GM12878 (cell line): ENCODE data around the gene SMARCD3. TPM values are rescaled to one million over a fixed set of nuclear protein-coding genes. Genes with fewer than 3 reads are reported as not detected.

ENCODE experiments used
- ATAC-seq: fragments of 200-7000 bp; cut with Tn5 transposase; 3 replicates; pipeline ENCODE4 v1.9.1; 2020; ENCODE audit warnings: mild to moderate bottlenecking, moderate library complexity
- BruUV-seq: library from RNA; stranded (reverse); fragments of 400-500 nt; replicated peaks from 2 replicates; lab custom pipeline; 2021; lab: Mats Ljungman, UMichigan
- CTCF ChIA-PET: fragments of 300-600 bp; sonication (Branson Sonifier 250); formaldehyde crosslinking; extraction: SDS; loops from one replicate; lab custom pipeline; 2021; ENCODE audit warnings: inconsistent platforms; lab: Yijun Ruan, JAX
- POLR2A ChIA-PET: fragments of 350-600 bp; formaldehyde crosslinking; extraction: SDS; loops from one replicate; lab custom pipeline; 2021; ENCODE audit warnings: inconsistent platforms; lab: Charles Lee
- RAD21 ChIA-PET: fragments of 300-600 bp; sonication (Branson Sonifier 250); formaldehyde crosslinking; loops from one replicate; lab custom pipeline; 2023; ENCODE audit warnings: antibody characterized with exemption; ENCODE audit not compliant: unreplicated experiment; lab: Charles Lee
- SMC1A ChIA-PET: fragments of 300-600 bp; sonication (Branson Sonifier 250); formaldehyde crosslinking; loops from one replicate; lab custom pipeline; 2023; ENCODE audit not compliant: unreplicated experiment, uncharacterized antibody; lab: Charles Lee
- DNase-seq: peaks from one replicate; pipeline ENCODE4 v3.0.0-alpha.2; 2011; ENCODE audit warnings: low read depth, low spot score
- FAIRE-seq: peaks from 3 replicates; lab custom pipeline; 2011; peaks lifted over from hg19 to GRCh38; lab: Jason Lieb, UNC
- H2AFZ ChIP-seq: 2 replicates; pipeline ENCODE4 v1.6.0; 2011; ENCODE audit warnings: low read depth, low read length, control low read depth; ENCODE audit not compliant: control insufficient read depth
- H3K27ac ChIP-seq: 2 replicates; pipeline ENCODE4 v1.5.1; 2011; ENCODE audit warnings: control low read depth; ENCODE audit not compliant: control insufficient read depth, insufficient read depth
- H3K27me3 ChIP-seq, 2 experiments: replicated peaks in 1 of 2; 2 replicates each; pipeline versions ENCODE4 v1.6.0 to v1.6.1; 2011; ENCODE audit warnings: low read length in 1 of 2; ENCODE audit not compliant: control insufficient read depth in 2 of 2, insufficient read depth in 2 of 2
- H3K36me3 ChIP-seq, 2 experiments: 2 replicates each; pipeline ENCODE4 v1.5.1; 2011; ENCODE audit warnings: low read length in 1 of 2; ENCODE audit not compliant: control insufficient read depth in 2 of 2, insufficient read depth in 2 of 2
- H3K4me1 ChIP-seq: 2 replicates; pipeline ENCODE4 v1.6.1; 2011; ENCODE audit warnings: mild to moderate bottlenecking, low read length, moderate library complexity, mixed read lengths; ENCODE audit not compliant: control insufficient read depth, insufficient read depth
- H3K4me2 ChIP-seq: 2 replicates; pipeline ENCODE4 v1.6.0; 2011; ENCODE audit warnings: control low read depth; ENCODE audit not compliant: control insufficient read depth, insufficient read depth
- H3K4me3 ChIP-seq: fragments of 200-600 bp; sonication (generic); 2 replicates; pipeline ENCODE4 v1.5.1; 2016
- H3K79me2 ChIP-seq: 2 replicates; pipeline ENCODE4 v1.6.0; 2011; ENCODE audit warnings: low read length; ENCODE audit not compliant: control insufficient read depth, insufficient read depth
- H3K9ac ChIP-seq: 2 replicates; pipeline ENCODE4 v1.8.0; 2011; ENCODE audit warnings: low read length, control low read depth, mixed read lengths; ENCODE audit not compliant: control insufficient read depth, insufficient read depth
- H3K9me3 ChIP-seq: replicated peaks from 3 replicates; pipeline ENCODE4 v1.5.1; 2011; ENCODE audit warnings: mild to moderate bottlenecking, low read length; ENCODE audit not compliant: control insufficient read depth, insufficient read depth
- H4K20me1 ChIP-seq: 2 replicates; pipeline ENCODE4 v1.6.0; 2011; ENCODE audit not compliant: control insufficient read depth, insufficient read depth
- ETV6 ChIP-seq, 2 experiments: fragments of 450-650 bp in 1 of 2; IDR thresholded peaks in 1 of 2; conservative IDR thresholded peaks in 1 of 2; 2 replicates each; pipeline ENCODE4 v1.6.1; 2014; ENCODE audit warnings: antibody characterized with exemption in 1 of 2, borderline replicate concordance in 1 of 2, low read depth in 1 of 2, mild to moderate bottlenecking in 1 of 2, moderate library complexity in 1 of 2
- EZH2 ChIP-seq: IDR thresholded peaks from 2 replicates; pipeline ENCODE4 v1.6.1; 2012; ENCODE audit warnings: low read depth, mild to moderate bottlenecking, control low read depth, inconsistent platforms, low read length, borderline replicate concordance; ENCODE audit not compliant: control insufficient read depth
- RCOR1 ChIP-seq: conservative IDR thresholded peaks from 2 replicates; pipeline ENCODE4 v1.6.1; 2012; ENCODE audit warnings: low read depth, low read length, improper control_type of control experiment
- RELA ChIP-seq: fragments of 450-650 bp; IDR thresholded peaks from 2 replicates; pipeline ENCODE4 v1.8.0; 2014; ENCODE audit warnings: borderline replicate concordance; ENCODE audit not compliant: partially characterized antibody
- SIN3A ChIP-seq: IDR thresholded peaks from 2 replicates; pipeline ENCODE4 v1.6.1; 2012; ENCODE audit warnings: low read depth, low read length, improper control_type of control experiment
- STAT3 ChIP-seq: IDR thresholded peaks from 2 replicates; pipeline ENCODE4 v1.6.1; 2011; ENCODE audit warnings: low read depth, low read length, improper control_type of control experiment
- WGBS: methylation state at CpG from one replicate; pipeline ENCODE4 v1.1.6; 2016; ENCODE audit warnings: low lambda C conversion rate; ENCODE audit not compliant: insufficient replicate concordance, insufficient coverage; ENCODE audit errors: missing lambda C conversion rate; 5-methylcytosine and 5-hydroxymethylcytosine counted together
- in situ Hi-C: fragments of 300-500 bp; cut with MboI; formaldehyde crosslinking; loops from 9 replicates; pipeline ENCODE4 v1.14.3; 2018; ENCODE audit warnings: mixed read lengths
- intact Hi-C: fragments of 100-400 bp; cut with micrococcal nuclease; formaldehyde crosslinking; loops from one replicate; pipeline ENCODE4 v1.14.2; 2022; ENCODE audit not compliant: unreplicated experiment
- polyA plus RNA-seq, 11 experiments: library from polyadenylated mRNA; depleted of rRNA in 4 of 11; unstranded in 6 of 11; stranded (reverse) in 5 of 11; fragments of >200 nt; fragmentation: Nextera tagmentation in 4 of 11; fragmentation: Illumina TruSeq in 1 of 11; extraction: Ambion mirVana in 4 of 11; extraction: Trizol in 1 of 11; gene quantifications; 1 replicate in 1 of 11; 2 replicates in 10 of 11; pipeline versions ENCODE4 v1.2.1 to v1.2.3, GENCODE V29; 2011 to 2016; ENCODE audit warnings: inconsistent platforms in 2 of 11, missing spikeins in 2 of 11, low read depth in 1 of 11
- total RNA-seq, 4 experiments: library from RNA; depleted of rRNA in 3 of 4; stranded (reverse); fragments of >200 nt in 3 of 4; fragmentation: Illumina TruSeq in 1 of 4; extraction: Trizol in 1 of 4; gene quantifications; 2 replicates each; pipeline versions ENCODE4 v1.2.1 to v1.2.3, GENCODE V29; 2013 to 2021
- TF ChIP-seq, protein P1 (sequence below): fragments of 150-350 bp; IDR thresholded peaks from 2 replicates; pipeline ENCODE4 v1.6.1; 2016; ENCODE audit warnings: low read depth, low read length
- TF ChIP-seq, protein P2 (sequence below): fragments of 450-650 bp; formaldehyde crosslinking; IDR thresholded peaks from 2 replicates; pipeline ENCODE4 v1.4.0; 2020; ENCODE audit warnings: mild to moderate bottlenecking, moderate library complexity
- TF ChIP-seq, protein P3 (sequence below): IDR thresholded peaks from 2 replicates; pipeline ENCODE4 v1.6.1; 2011; ENCODE audit warnings: low read depth, low read length, improper control_type of control experiment, borderline replicate concordance
- TF ChIP-seq, protein P4 (sequence below): fragments of 450-650 bp; IDR thresholded peaks from 2 replicates; pipeline ENCODE4 v1.6.1; 2017; ENCODE audit warnings: borderline replicate concordance

SMARCD3 gene
- total and polyA plus RNA-seq, 10 of the 15 experiments (the other 5 are each of a cell fraction or from before 2014, with no cell fraction given): 0.11 to 1.4 (median 0.16) TPM

DNA sequence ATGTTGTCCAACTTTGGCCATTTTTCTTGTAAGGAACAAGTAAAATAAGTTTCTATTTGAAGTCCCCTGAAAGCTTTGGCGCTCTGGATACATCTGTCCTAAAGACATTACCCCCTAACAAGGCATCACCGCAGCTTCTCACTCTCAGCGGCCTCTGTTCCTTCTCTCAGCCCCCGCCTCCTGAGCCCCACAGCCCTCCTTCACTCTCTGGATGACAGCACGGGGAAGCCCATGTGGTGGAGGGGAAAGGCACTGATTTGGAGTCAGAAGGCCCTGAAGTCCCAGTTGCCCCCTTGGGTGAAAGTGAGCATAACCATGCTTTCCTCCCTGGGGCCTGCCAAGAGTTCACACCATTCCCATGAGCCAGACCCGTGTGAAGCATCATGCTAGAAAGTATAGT lies 42.8 kb downstream of the SMARCD3 start (continued):
- TF ChIP-seq ETV6 (conservative IDR thresholded peaks at IDR 0.05 in 1 of 2, IDR thresholded peaks at IDR 0.05 in 1 of 2; ENCODE audit: borderline replicate concordance in 1 of 2, low read depth in 1 of 2) (no peak), RELA (no peak), EZH2 (no peak)
- TF ChIP-seq, protein P1, sequence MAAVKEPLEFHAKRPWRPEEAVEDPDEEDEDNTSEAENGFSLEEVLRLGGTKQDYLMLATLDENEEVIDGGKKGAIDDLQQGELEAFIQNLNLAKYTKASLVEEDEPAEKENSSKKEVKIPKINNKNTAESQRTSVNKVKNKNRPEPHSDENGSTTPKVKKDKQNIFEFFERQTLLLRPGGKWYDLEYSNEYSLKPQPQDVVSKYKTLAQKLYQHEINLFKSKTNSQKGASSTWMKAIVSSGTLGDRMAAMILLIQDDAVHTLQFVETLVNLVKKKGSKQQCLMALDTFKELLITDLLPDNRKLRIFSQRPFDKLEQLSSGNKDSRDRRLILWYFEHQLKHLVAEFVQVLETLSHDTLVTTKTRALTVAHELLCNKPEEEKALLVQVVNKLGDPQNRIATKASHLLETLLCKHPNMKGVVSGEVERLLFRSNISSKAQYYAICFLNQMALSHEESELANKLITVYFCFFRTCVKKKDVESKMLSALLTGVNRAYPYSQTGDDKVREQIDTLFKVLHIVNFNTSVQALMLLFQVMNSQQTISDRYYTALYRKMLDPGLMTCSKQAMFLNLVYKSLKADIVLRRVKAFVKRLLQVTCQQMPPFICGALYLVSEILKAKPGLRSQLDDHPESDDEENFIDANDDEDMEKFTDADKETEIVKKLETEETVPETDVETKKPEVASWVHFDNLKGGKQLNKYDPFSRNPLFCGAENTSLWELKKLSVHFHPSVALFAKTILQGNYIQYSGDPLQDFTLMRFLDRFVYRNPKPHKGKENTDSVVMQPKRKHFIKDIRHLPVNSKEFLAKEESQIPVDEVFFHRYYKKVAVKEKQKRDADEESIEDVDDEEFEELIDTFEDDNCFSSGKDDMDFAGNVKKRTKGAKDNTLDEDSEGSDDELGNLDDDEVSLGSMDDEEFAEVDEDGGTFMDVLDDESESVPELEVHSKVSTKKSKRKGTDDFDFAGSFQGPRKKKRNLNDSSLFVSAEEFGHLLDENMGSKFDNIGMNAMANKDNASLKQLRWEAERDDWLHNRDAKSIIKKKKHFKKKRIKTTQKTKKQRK: no peak

DNA sequence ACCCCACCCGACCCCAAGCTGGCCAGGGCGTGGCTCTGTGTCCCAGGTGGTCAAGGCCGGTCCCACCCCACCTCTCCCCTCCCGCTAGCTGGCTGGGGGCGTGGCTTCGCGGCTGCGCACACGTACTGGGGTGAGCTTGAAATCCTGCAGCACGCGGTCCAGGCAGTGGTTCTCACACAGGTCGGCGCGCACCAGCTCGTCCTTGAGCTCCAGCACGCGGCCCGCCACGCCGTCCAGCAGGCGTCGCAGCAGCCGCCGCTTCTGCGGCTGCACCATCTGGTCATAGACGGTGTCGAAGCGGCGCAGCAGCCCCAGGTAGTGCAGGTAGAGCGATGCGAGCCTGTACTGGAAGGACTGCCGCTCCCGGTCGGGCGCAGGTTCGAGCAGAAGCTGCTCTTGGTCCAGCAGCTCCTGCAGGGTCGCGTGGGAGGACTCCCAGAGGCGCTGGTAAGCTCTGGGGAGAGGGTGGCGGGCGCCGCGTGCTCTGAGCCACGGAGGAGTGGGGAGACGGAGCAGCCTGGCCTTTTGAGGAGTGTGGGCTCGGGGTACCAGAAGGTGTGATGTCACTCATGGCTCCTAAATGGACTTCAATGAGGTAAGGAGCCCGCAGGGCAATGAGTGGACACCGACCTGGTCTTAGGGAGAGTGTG lies 44.0 kb downstream of the SMARCD3 start:
- WGBS: 43% methylated on average over 47 of the region's 48 CpGs
- Histone ChIP-seq H2AFZ (no peak overlapping the region), H3K9ac (no peak overlapping the region), H3K4me2 (no peak overlapping the region), H3K36me3 (no peaks in the 10 kb centered on the region), H4K20me1 (no peaks in the 10 kb centered on the region), H3K4me3 (no peak overlapping the region), H3K4me1 (no peaks in the 10 kb centered on the region), H3K27ac (no peak overlapping the region), H3K9me3 (no peaks in the 10 kb centered on the region), H3K27me3 (peaks cover 1 to 2% of the 10 kb centered on the region in 2 experiments; a peak in 3 of 4 replicates), H3K79me2 (no peaks in the 10 kb centered on the region)
- in situ Hi-C loops: no loop called here
- DNase-seq: no peak
- intact Hi-C loops: no loop called here
- FAIRE-seq: no peak
- ChIA-PET CTCF (interaction anchor here (1.7 kb wide), 1 partner anchor 40 kb away, joined by 5 read pairs; no protein-coding TSS in a partner anchor), POLR2A (no interaction called here), SMC1A (no interaction called here), RAD21 (no interaction called here)
- ATAC-seq: no peak
- BruUV-seq: no TSS peak
- TF ChIP-seq, protein P2, sequence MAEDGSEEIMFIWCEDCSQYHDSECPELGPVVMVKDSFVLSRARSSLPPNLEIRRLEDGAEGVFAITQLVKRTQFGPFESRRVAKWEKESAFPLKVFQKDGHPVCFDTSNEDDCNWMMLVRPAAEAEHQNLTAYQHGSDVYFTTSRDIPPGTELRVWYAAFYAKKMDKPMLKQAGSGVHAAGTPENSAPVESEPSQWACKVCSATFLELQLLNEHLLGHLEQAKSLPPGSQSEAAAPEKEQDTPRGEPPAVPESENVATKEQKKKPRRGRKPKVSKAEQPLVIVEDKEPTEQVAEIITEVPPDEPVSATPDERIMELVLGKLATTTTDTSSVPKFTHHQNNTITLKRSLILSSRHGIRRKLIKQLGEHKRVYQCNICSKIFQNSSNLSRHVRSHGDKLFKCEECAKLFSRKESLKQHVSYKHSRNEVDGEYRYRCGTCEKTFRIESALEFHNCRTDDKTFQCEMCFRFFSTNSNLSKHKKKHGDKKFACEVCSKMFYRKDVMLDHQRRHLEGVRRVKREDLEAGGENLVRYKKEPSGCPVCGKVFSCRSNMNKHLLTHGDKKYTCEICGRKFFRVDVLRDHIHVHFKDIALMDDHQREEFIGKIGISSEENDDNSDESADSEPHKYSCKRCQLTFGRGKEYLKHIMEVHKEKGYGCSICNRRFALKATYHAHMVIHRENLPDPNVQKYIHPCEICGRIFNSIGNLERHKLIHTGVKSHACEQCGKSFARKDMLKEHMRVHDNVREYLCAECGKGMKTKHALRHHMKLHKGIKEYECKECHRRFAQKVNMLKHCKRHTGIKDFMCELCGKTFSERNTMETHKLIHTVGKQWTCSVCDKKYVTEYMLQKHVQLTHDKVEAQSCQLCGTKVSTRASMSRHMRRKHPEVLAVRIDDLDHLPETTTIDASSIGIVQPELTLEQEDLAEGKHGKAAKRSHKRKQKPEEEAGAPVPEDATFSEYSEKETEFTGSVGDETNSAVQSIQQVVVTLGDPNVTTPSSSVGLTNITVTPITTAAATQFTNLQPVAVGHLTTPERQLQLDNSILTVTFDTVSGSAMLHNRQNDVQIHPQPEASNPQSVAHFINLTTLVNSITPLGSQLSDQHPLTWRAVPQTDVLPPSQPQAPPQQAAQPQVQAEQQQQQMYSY: no peak
- TF ChIP-seq SIN3A (no peak), RCOR1 (no peak), STAT3 (no peak)
- TF ChIP-seq, protein P3, sequence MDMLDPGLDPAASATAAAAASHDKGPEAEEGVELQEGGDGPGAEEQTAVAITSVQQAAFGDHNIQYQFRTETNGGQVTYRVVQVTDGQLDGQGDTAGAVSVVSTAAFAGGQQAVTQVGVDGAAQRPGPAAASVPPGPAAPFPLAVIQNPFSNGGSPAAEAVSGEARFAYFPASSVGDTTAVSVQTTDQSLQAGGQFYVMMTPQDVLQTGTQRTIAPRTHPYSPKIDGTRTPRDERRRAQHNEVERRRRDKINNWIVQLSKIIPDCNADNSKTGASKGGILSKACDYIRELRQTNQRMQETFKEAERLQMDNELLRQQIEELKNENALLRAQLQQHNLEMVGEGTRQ: no peak
- TF ChIP-seq, protein P4, sequence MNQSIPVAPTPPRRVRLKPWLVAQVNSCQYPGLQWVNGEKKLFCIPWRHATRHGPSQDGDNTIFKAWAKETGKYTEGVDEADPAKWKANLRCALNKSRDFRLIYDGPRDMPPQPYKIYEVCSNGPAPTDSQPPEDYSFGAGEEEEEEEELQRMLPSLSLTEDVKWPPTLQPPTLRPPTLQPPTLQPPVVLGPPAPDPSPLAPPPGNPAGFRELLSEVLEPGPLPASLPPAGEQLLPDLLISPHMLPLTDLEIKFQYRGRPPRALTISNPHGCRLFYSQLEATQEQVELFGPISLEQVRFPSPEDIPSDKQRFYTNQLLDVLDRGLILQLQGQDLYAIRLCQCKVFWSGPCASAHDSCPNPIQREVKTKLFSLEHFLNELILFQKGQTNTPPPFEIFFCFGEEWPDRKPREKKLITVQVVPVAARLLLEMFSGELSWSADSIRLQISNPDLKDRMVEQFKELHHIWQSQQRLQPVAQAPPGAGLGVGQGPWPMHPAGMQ: no peak
